Right lobe of liver (tissue), 4 donors: ENCODE measurements around the gene BHLHE23.

Experiments used
- POLR2A ChIP-seq: fragments of 450-650 bp; IDR thresholded peaks from one replicate; pipeline ENCODE4 v1.6.1; 2017; ENCODE audit warnings: antibody characterized with exemption, mild to moderate bottlenecking
- TF ChIP-seq, protein P1 (sequence below), 4 donors: fragments of 200-600 bp in 3 of 4; fragments of 450-650 bp in 1 of 4; IDR thresholded peaks; one replicate each; pipeline versions ENCODE4 v1.5.1 to v1.8.0; 2016 to 2022; ENCODE audit warnings: antibody characterized with exemption in 4 of 4, mild to moderate bottlenecking in 2 of 4
- donor health status: DM: no; HTN: no; CAD: no.
- donor health status: DM: no; HTN: no; CAD: no.
- donor health status: DM: no; HTN: yes; CAD: no.

DNA sequence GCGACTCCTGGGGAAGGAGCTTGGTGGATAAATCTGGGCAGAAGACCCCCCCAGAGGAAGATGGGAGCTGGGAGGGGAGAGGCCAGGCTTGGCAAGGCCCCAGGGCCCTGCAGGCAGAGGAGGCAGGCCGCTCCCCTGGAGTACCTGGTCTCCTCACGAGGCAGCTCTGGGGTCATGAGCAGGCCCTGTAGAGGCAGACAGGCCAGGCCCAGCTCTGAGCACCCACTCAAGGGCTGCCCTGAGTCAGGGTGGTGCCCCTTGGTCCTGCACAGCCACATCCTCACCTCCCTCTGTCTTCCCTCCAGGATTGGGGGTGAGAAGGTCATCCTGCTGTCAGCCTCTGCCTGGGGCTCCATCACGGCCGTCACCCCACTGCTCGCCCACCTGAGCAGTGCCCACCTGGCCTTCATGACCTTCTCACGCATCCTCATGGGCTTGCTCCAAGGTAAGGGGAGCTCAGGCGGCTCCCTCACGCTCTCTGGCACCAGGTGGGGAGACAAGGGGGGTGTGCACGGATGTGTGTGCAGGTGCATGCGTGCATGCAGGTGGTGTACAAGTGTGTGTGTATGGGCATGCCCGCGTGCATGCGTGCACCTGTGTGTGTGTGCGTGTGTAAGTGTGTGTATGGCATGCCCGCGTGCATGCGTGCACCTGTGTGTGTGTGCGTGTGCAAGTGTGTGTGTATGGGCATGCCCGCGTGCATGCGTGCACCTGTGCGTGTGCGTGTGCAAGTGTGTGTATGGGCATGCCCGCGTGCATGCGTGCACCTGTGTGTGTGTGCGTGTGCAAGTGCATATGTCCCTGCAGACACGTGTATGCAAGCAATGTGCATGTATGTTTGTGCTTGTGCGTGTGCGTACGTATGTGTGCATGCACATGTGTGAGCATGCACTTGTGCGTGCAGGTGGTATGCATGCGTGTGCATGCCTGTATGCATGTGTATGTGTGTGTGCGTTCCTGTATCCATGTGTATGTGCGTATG lies 49.3 kb downstream of the BHLHE23 start:
- TF ChIP-seq, protein P1, sequence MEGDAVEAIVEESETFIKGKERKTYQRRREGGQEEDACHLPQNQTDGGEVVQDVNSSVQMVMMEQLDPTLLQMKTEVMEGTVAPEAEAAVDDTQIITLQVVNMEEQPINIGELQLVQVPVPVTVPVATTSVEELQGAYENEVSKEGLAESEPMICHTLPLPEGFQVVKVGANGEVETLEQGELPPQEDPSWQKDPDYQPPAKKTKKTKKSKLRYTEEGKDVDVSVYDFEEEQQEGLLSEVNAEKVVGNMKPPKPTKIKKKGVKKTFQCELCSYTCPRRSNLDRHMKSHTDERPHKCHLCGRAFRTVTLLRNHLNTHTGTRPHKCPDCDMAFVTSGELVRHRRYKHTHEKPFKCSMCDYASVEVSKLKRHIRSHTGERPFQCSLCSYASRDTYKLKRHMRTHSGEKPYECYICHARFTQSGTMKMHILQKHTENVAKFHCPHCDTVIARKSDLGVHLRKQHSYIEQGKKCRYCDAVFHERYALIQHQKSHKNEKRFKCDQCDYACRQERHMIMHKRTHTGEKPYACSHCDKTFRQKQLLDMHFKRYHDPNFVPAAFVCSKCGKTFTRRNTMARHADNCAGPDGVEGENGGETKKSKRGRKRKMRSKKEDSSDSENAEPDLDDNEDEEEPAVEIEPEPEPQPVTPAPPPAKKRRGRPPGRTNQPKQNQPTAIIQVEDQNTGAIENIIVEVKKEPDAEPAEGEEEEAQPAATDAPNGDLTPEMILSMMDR (IDR thresholded peaks at IDR 0.05), result no peak
- no peak for TF ChIP-seq POLR2A
